T-helper 1 cell treated with Interleukin-12 subunit alpha and Interleukin-12 subunit beta and Interleukin-4 antibody, amounts not matched to agents 30 μg/mL and 1 μg/mL, for 36 hours (primary cell): ENCODE results near the gene LRRC26.

ENCODE experiments used
- H3K27ac Mint-ChIP-seq: one replicate; pipeline ENCODE4 v1.8.0; 2021; ENCODE audit warnings: mild to moderate bottlenecking, mixed read lengths
- H3K27me3 Mint-ChIP-seq: one replicate; pipeline ENCODE4 v1.8.0; 2021; ENCODE audit warnings: low read depth, mixed read lengths
- H3K36me3 Mint-ChIP-seq: one replicate; pipeline ENCODE4 v1.8.0; 2021; ENCODE audit warnings: low read depth, mixed read lengths
- H3K4me1 Mint-ChIP-seq: one replicate; pipeline ENCODE4 v1.8.0; 2021; ENCODE audit warnings: low read depth, mixed read lengths
- H3K4me3 Mint-ChIP-seq: one replicate; pipeline ENCODE4 v1.8.0; 2021; ENCODE audit warnings: mild to moderate bottlenecking, moderate library complexity, mixed read lengths
- H3K9me3 Mint-ChIP-seq: one replicate; pipeline ENCODE4 v1.8.0; 2021; ENCODE audit warnings: mixed read lengths

LRRC26 gene

GRCh38 chr9:137147793-137148160 lies 22.1 kb downstream of the LRRC26 start:
- Mint-ChIP-seq H3K4me3 (no peak overlapping the region), H3K36me3 (no peaks in the 10 kb centered on the region), H3K27me3 (no peaks in the 10 kb centered on the region), H3K9me3 (no peaks in the 10 kb centered on the region), H3K27ac (no peak overlapping the region), H3K4me1 (peaks cover 10% of the 10 kb centered on the region)

DNA sequence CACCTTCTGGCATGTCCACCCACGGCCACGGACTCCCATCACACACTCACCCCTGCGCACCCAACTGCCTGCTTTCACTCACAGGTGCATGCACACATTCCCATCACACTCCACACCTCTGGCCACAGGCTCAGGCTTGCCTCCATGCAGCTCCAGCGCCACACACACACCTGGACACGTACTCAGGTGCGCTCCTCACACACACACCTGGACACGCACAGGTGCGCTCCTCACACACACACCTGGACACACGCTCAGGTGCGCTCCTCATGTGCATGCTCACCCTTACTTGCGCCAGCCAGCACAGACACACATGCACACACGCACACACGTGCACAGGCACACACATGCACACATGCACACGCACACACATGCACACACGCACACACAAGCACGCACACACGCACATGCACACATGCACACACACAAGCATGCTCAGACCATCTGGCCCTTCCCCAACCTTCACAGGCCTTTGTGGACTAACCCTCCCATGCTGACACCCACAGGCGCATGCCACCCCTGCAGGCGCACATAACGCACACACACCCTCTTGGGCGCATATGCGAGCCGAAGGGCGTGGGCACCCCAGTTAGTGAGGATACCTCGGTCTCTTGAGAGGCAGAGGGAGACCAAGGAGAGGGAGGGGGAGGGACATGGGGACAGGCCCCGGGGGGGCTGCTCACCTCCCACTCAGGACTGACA lies 22.6 kb downstream of the LRRC26 start:
- Mint-ChIP-seq H3K27me3 (peaks cover 3% of the 10 kb centered on the region), H3K4me1 (peaks cover 10% of the 10 kb centered on the region), H3K9me3 (no peaks in the 10 kb centered on the region), H3K4me3 (no peak overlapping the region), H3K36me3 (no peaks in the 10 kb centered on the region), H3K27ac (no peak overlapping the region)

DNA sequence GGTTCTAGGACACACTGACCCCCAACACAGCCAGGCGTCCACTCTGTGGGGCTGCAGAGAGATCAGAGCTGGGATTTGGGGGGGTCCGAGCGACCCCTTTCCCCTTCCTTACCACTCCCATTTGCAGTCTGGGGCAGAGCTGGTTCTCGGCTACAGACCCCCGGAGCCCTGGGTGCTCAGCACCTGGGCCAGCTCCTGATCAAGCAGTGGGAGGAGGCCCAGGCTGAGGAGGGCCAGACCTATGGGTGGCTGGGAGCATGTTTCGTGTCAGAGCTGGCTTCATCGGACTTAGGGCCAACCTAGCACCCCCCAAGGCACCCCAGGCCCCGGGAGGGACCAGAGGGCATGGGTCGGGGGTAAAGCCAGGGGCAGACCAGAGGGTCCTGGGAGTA lies 23.3 kb downstream of the LRRC26 start:
- H3K4me3 Mint-ChIP-seq, result no peak overlapping the region
- H3K36me3 Mint-ChIP-seq, result no peaks in the 10 kb centered on the region
- no peak overlapping the region for H3K27ac Mint-ChIP-seq
- H3K9me3 Mint-ChIP-seq, result no peaks in the 10 kb centered on the region
- peaks cover 7% of the 10 kb centered on the region for H3K27me3 Mint-ChIP-seq
- H3K4me1 Mint-ChIP-seq, result peaks cover 10% of the 10 kb centered on the region

DNA sequence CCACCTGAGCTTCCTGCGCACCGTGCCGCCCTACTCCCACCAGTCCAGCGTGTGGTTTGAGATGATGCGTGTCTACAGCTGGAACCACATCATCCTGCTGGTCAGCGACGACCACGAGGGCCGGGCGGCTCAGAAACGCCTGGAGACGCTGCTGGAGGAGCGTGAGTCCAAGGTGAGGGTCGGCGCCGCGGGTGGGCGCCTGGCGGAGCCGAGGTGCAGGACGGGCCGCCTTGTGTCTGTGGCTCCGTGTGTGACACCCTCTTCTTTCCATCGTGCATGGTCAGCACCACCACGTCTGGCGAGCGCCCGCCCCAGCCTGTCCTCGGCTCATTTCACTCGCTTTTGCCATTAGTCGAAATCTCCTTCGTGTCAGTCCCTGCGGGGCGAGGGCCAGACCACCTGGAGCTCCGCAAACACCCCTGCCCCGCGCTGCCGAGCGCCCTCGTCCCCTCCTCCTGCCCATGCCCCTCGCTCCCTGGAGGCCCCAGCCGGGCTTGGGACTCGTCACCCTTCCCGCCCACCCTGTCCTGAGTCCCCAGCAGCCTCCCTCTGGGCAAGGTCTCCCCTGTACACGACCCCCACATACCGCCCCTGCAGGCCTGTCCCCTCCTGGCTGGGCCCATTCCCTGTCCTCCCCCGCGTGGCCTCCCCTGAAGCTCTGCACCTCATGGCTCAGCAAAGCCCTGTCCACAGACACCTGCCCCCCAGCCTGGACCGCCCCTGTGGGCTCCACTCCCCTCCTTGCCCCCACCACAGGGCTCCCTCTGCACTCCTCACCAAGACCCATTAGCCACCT lies 23.9 kb downstream of the LRRC26 start:
- Mint-ChIP-seq H3K9me3 (no peaks in the 10 kb centered on the region), H3K27me3 (peaks cover 7% of the 10 kb centered on the region), H3K4me3 (no peak overlapping the region)

GRCh38 chr9:137143459-137143858 lies 26.4 kb downstream of the LRRC26 start:
- no peaks in the 10 kb centered on the region for H3K9me3 Mint-ChIP-seq
- no peaks in the 10 kb centered on the region for H3K36me3 Mint-ChIP-seq
- peaks cover 3% of the 10 kb centered on the region for H3K4me1 Mint-ChIP-seq
- H3K27me3 Mint-ChIP-seq, result peaks cover 24% of the 10 kb centered on the region
- no peak overlapping the region for H3K27ac Mint-ChIP-seq
- no peak overlapping the region for H3K4me3 Mint-ChIP-seq

More for the DNA sequence above, 23.9 kb downstream of the LRRC26 start:
- Mint-ChIP-seq H3K4me1 (peaks cover 7% of the 10 kb centered on the region), H3K27ac (no peak overlapping the region), H3K36me3 (no peaks in the 10 kb centered on the region)

DNA sequence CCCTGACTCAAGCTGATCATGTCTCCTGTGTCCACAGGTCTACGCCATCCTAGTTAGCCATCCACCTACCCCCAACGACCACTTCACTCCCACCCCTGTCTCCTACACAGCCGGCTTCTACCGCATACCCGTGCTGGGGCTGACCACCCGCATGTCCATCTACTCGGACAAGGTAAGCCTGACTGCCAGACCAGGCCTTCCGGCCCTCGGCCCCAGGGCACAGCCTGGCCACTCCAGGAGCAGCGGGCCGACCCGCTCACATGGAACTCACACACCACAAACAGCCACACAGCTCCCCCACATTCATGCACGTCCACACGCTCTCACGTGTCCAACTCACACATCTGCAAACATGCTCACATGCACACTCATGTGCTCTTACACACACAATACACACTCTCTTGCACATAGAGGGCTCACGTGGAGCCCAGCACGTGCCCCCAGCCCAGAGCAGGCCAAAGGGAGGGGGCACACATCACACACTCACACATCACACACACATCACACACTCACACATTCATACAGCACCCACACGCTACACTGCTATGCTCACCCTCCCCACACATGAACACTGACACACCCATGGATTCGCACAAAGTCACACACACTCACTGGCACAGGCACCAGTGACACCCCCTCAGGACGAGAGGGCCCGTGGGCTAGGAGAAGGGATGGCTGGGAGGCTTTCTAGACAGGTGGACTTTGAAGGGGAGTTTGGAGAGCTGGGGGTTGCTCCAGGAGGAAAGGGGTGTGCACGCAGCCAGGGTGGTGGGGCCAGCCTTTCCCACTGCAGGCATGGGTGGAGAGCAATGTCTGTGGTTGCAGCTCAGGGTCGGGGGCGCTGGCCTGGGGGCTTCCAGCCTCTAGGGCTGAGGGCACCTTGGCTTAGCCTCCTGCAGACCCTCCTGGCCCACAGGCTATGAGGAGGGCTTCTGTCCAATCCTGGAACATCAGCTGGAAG lies 27.6 kb downstream of the LRRC26 start:
- H3K9me3 Mint-ChIP-seq, result no peaks in the 10 kb centered on the region
- no peak overlapping the region for H3K27ac Mint-ChIP-seq
- no peak overlapping the region for H3K4me3 Mint-ChIP-seq
- no peaks in the 10 kb centered on the region for H3K36me3 Mint-ChIP-seq
- H3K4me1 Mint-ChIP-seq, result peaks cover 3% of the 10 kb centered on the region
- H3K27me3 Mint-ChIP-seq, result peaks cover 35% of the 10 kb centered on the region

- peaks cover 3% of the 10 kb centered on the region for H3K4me1 Mint-ChIP-seq
- peaks cover 35% of the 10 kb centered on the region for H3K27me3 Mint-ChIP-seq
Observed at GRCh38 chr9:137141050-137141810, 28.6 kb downstream of the LRRC26 start.

DNA sequence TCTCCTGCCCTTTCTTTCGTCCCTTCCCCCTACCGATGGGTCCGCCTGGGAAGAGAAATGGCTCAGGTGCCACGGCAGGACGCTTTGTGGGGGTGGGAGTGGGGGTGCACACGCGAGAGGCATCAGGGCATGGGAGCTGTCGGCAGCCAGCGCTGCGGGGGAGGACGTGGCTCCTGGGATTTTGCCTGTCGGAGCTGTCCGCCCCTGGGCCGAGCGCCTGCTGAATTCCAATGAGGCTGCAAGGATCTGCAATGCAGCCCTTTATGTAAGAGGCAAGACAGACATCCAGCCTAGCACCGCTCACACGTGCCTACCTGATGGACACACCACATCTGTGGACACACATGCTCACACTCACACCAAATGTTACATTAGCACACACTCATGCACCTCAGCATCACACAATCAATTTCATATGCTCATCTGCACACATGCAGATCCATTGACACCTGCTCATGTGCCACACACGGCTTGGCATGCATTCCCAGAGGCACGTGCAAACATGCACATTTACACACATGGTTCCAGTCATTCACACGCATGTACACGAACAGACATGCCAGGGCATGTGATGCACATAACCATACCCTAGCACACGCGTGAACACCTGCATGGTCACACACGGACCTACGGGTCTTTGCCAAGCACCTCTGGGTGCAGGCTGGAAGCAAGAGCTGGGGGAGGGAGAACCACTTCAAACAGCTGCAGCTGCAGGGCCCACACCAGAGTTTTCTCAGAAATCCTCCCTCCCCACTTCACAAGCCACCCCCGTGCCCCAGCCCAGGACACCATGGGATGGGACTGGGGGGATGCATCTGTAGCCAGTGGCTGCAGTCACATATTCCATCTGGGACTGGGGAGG lies 29.5 kb downstream of the LRRC26 start:
- Mint-ChIP-seq H3K36me3 (no peaks in the 10 kb centered on the region), H3K27ac (no peak overlapping the region), H3K4me1 (peaks cover 3% of the 10 kb centered on the region), H3K4me3 (no peak overlapping the region), H3K27me3 (peaks cover 41% of the 10 kb centered on the region), H3K9me3 (no peaks in the 10 kb centered on the region)

More at GRCh38 chr9:137141050-137141810, 28.6 kb downstream of the LRRC26 start:
- Mint-ChIP-seq H3K9me3 (no peaks in the 10 kb centered on the region), H3K27ac (no peak overlapping the region), H3K4me3 (no peak overlapping the region), H3K36me3 (no peaks in the 10 kb centered on the region)

- Mint-ChIP-seq H3K9me3 (no peaks in the 10 kb centered on the region), H3K36me3 (no peaks in the 10 kb centered on the region), H3K27ac (no peak overlapping the region), H3K4me1 (peaks cover 3% of the 10 kb centered on the region), H3K27me3 (peaks cover 41% of the 10 kb centered on the region), H3K4me3 (no peak overlapping the region)
Observed at GRCh38 chr9:137139468-137140150, 30.2 kb downstream of the LRRC26 start.

DNA sequence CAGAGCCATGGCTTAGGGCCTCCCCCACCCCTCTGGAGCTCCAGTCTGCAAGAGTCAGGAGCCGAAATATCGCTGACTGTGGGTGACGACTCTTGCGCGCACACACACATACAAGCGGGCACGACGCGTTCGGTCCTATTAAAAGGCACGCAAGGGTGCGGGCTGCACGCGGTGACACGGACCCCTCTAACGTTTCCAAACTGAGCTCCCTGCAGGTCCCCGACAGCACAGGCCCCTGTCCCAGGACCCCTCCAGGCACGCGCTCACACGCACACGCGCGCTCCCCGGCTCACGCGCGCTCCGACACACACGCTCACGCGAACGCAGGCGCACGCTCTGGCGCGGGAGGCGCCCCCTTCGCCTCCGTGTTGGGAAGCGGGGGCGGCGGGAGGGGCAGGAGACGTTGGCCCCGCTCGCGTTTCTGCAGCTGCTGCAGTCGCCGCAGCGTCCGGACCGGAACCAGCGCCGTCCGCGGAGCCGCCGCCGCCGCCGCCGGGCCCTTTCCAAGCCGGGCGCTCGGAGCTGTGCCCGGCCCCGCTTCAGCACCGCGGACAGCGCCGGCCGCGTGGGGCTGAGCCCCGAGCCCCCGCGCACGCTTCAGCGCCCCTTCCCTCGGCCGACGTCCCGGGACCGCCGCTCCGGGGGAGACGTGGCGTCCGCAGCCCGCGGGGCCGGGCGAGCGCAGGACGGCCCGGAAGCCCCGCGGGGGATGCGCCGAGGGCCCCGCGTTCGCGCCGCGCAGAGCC lies 31.0 kb downstream of the LRRC26 start, which contains the start of gene GRIN1:
Gene GRIN1 (plus strand): TSS at position 433 of the 746 bp plus-strand sequence. CDS start 333 bp downstream, outside the sequence.
- Mint-ChIP-seq H3K4me1 (peaks cover 3% of the 10 kb centered on the region), H3K27me3 (peaks cover 41% of the 10 kb centered on the region), H3K36me3 (no peaks in the 10 kb centered on the region), H3K9me3 (no peaks in the 10 kb centered on the region), H3K27ac (peak within 1 kb of the TSS; percentile 3), H3K4me3 (no peak within 1 kb of the TSS)

DNA sequence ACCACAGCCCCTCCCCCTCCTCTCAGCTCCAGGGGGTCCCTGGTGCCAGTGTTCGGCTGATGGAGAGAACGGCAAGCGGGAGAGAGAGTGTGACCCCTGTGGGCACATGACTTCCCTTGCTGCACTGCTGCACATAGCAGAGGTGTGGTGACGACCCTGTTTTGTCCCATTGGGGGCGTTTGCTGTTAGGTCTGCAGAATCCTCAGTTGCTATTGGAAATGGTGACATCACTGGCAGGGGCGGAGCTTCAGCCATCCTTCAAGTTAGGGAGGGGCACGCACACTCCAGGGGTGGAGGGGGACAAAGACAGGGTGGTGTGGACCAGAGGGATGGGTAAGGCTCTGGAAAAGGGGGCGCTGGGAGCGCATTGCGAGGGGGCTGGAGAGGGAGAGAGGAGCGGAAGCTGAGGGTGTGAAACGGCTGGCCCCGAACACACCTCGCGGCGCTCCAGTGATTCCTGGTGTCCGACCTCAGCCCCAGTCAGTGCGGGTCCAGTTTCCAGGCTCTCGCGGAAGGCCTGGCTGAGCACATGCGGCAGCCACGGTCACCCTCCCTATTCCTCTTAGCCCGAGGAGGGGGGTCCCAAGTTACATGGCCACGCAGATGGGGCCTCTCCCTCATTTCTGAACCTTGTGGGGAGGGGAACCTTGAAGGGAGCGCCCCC lies 31.7 kb downstream of the LRRC26 start:
- H3K36me3 Mint-ChIP-seq, result no peaks in the 10 kb centered on the region
- H3K4me1 Mint-ChIP-seq, result peaks cover 3% of the 10 kb centered on the region
- H3K4me3 Mint-ChIP-seq, result no peak overlapping the region
- peak overlapping the region; percentile 3 for H3K27ac Mint-ChIP-seq
- H3K9me3 Mint-ChIP-seq, result no peaks in the 10 kb centered on the region
- peaks cover 42% of the 10 kb centered on the region for H3K27me3 Mint-ChIP-seq
